ENCODE measurements around the gene BTG4.
A peak's percentile ranks its signal among the peaks of the same experiment; 100 is the strongest.

BTG4 gene

GRCh38 chr11:111449696-111450479 lies 62.3 kb downstream of the BTG4 start:
- no peak for TF ChIP-seq CTCF (IDR thresholded peaks at IDR 0.05; ENCODE audit: low read depth, low read length)
- no peak overlapping the region for H3K4me3 ChIP-seq (ENCODE audit: low read depth, low read length)
- in situ Hi-C loops (cut with HindIII; ENCODE audit: low sequenced_read_pairs): no loop called here
- no peak for DNase-seq (ENCODE audit: low read depth, low spot score)

- in situ Hi-C loops (cut with HindIII; ENCODE audit: low sequenced_read_pairs): no loop called here
- DNase-seq (ENCODE audit: low read depth, low spot score): no peak
- TF ChIP-seq CTCF (IDR thresholded peaks at IDR 0.05; ENCODE audit: low read depth, low read length): no peak
- no peak overlapping the region for H3K4me3 ChIP-seq (ENCODE audit: low read depth, low read length)
Measured at GRCh38 chr11:111448831-111449557, 63.2 kb downstream of the BTG4 start.

- no peak for TF ChIP-seq CTCF (IDR thresholded peaks at IDR 0.05; ENCODE audit: low read depth, low read length)
- H3K4me3 ChIP-seq (ENCODE audit: low read depth, low read length): no peak overlapping the region
- DNase-seq (ENCODE audit: low read depth, low spot score): no peak
- in situ Hi-C loops (cut with HindIII; ENCODE audit: low sequenced_read_pairs): no loop called here
Measured at GRCh38 chr11:111448414-111448813, 63.8 kb downstream of the BTG4 start.

- no peak overlapping the region for H3K4me3 ChIP-seq (ENCODE audit: low read depth, low read length)
- no peak for TF ChIP-seq CTCF (IDR thresholded peaks at IDR 0.05; ENCODE audit: low read depth, low read length)
- DNase-seq (ENCODE audit: low read depth, low spot score): no peak
- in situ Hi-C loops (cut with HindIII; ENCODE audit: low sequenced_read_pairs): no loop called here
Measured at GRCh38 chr11:111447931-111448330, 64.3 kb downstream of the BTG4 start.

- in situ Hi-C loops (cut with HindIII; ENCODE audit: low sequenced_read_pairs): no loop called here
- no peak for TF ChIP-seq CTCF (IDR thresholded peaks at IDR 0.05; ENCODE audit: low read depth, low read length)
- no peak overlapping the region for H3K4me3 ChIP-seq (ENCODE audit: low read depth, low read length)
- no peak for DNase-seq (ENCODE audit: low read depth, low spot score)
Measured at GRCh38 chr11:111447112-111447471, 65.1 kb downstream of the BTG4 start.

GRCh38 chr11:111446404-111447111 lies 65.6 kb downstream of the BTG4 start:
- in situ Hi-C loops (cut with HindIII; ENCODE audit: low sequenced_read_pairs): no loop called here
- peak; percentile 88 for DNase-seq (ENCODE audit: low read depth, low spot score)
- H3K4me3 ChIP-seq (ENCODE audit: low read depth, low read length): no peak overlapping the region
- peak; percentile 90 for TF ChIP-seq CTCF (IDR thresholded peaks at IDR 0.05; ENCODE audit: low read depth, low read length)
